ENCODE results near the gene CDON.

CDON gene

GRCh38 chr11:126083829-126084607, 21.4 kb upstream of the CDON start:
- DNase-seq: no peak

GRCh38 chr11:126082251-126083109, 19.8 kb upstream of the CDON start:
- DNase-seq: no peak

- DNase-seq: no peak
These were observed 19.2 kb upstream of the CDON start for GRCh38 chr11:126081915-126082250.

GRCh38 chr11:126080161-126080941, 17.7 kb upstream of the CDON start:
- DNase-seq: no peak

- no peak for DNase-seq
These were observed 17.0 kb upstream of the CDON start for GRCh38 chr11:126079621-126080124.

- DNase-seq: no peak
These were observed 14.0 kb upstream of the CDON start for GRCh38 chr11:126076641-126077040.

GRCh38 chr11:126072801-126073594, 10.3 kb upstream of the CDON start:
- DNase-seq: no peak

GRCh38 chr11:126072141-126072741, 9.6 kb upstream of the CDON start:
- no peak for DNase-seq

GRCh38 chr11:126063507-126063852, 814 bp upstream of the CDON start:
- DNase-seq: no peak

GRCh38 chr11:126061707-126062678, 673 bp downstream of the CDON start:
- no peak for DNase-seq

- DNase-seq: no peak
These were observed 1.9 kb downstream of the CDON start for GRCh38 chr11:126060757-126061171.

GRCh38 chr11:126059238-126059781, 3.4 kb downstream of the CDON start:
- DNase-seq: no peak

GRCh38 chr11:126058105-126058874, 4.4 kb downstream of the CDON start:
- no peak for DNase-seq

GRCh38 chr11:126054882-126055281, 7.8 kb downstream of the CDON start:
- no peak for DNase-seq

GRCh38 chr11:126054408-126054807, 8.3 kb downstream of the CDON start:
- no peak for DNase-seq

GRCh38 chr11:126053415-126054286, 9.0 kb downstream of the CDON start:
- DNase-seq: no peak

GRCh38 chr11:126051117-126051516, 11.5 kb downstream of the CDON start:
- DNase-seq: no peak

GRCh38 chr11:126049159-126049558, 13.5 kb downstream of the CDON start:
- no peak for DNase-seq

GRCh38 chr11:126048197-126048596, 14.5 kb downstream of the CDON start:
- no peak for DNase-seq

All from CD4-positive, alpha-beta T cell treated with Interferon gamma for 1 hour (primary cell).